ENCODE data around the gene DCUN1D2. TPM values are rescaled to one million over a fixed set of nuclear protein-coding genes. Genes with fewer than 3 reads are reported as not detected.
A peak's percentile ranks its signal among the peaks of the same experiment; 100 is the strongest.

The DCUN1D2 gene
- total RNA-seq, 1 donor from 2014 or later = 29.2 TPM

- no peak overlapping the region for H3K27ac Mint-ChIP-seq
- peaks cover 28% of the 10 kb centered on the region for H3K36me3 Mint-ChIP-seq
- no peak for DNase-seq (ENCODE audit: extremely low spot score, unreplicated experiment)
- H3K9me3 Mint-ChIP-seq = no peaks in the 10 kb centered on the region
- peaks cover 14% of the 10 kb centered on the region for H3K4me1 Mint-ChIP-seq (ENCODE audit: unreplicated experiment)
- no peak for TF ChIP-seq CTCF (conservative IDR thresholded peaks at IDR 0.05)
- no peaks in the 10 kb centered on the region for H3K27me3 Mint-ChIP-seq
- peak overlapping the region; percentile 45 for H3K4me3 Mint-ChIP-seq
These were observed 22.5 kb downstream of the DCUN1D2 start for GRCh38 chr13:113468029-113468428.

- no peaks in the 10 kb centered on the region for H3K27me3 Mint-ChIP-seq
- TF ChIP-seq CTCF (conservative IDR thresholded peaks at IDR 0.05) = no peak
- H3K4me1 Mint-ChIP-seq (ENCODE audit: unreplicated experiment) = peaks cover 14% of the 10 kb centered on the region
- H3K36me3 Mint-ChIP-seq = peaks cover 24% of the 10 kb centered on the region
- no peak overlapping the region for H3K27ac Mint-ChIP-seq
- no peak overlapping the region for H3K4me3 Mint-ChIP-seq
- DNase-seq (ENCODE audit: extremely low spot score, unreplicated experiment) = no peak
- no peaks in the 10 kb centered on the region for H3K9me3 Mint-ChIP-seq
These were observed 24.1 kb downstream of the DCUN1D2 start for GRCh38 chr13:113466383-113466782.

- Mint-ChIP-seq H3K27me3 (no peaks in the 10 kb centered on the region), H3K4me1 (ENCODE audit: unreplicated experiment) (peaks cover 14% of the 10 kb centered on the region), H3K4me3 (no peak overlapping the region), H3K9me3 (no peaks in the 10 kb centered on the region), H3K36me3 (peaks cover 19% of the 10 kb centered on the region), H3K27ac (no peak overlapping the region)
- no peak for DNase-seq (ENCODE audit: extremely low spot score, unreplicated experiment)
- TF ChIP-seq CTCF (conservative IDR thresholded peaks at IDR 0.05) = no peak
These were observed 25.2 kb downstream of the DCUN1D2 start for GRCh38 chr13:113465300-113465699.

GRCh38 chr13:113464476-113464875, 26.0 kb downstream of the DCUN1D2 start:
- no peak overlapping the region for H3K27ac Mint-ChIP-seq
- H3K36me3 Mint-ChIP-seq = peaks cover 15% of the 10 kb centered on the region

GRCh38 chr13:113461022-113461751, 29.3 kb downstream of the DCUN1D2 start:
- no peak for TF ChIP-seq CTCF (conservative IDR thresholded peaks at IDR 0.05)
- H3K27ac Mint-ChIP-seq = no peak overlapping the region
- DNase-seq (ENCODE audit: extremely low spot score, unreplicated experiment) = no peak
- H3K4me1 Mint-ChIP-seq (ENCODE audit: unreplicated experiment) = no peaks in the 10 kb centered on the region
- H3K9me3 Mint-ChIP-seq = no peaks in the 10 kb centered on the region
- no peak overlapping the region for H3K4me3 Mint-ChIP-seq
- no peaks in the 10 kb centered on the region for H3K36me3 Mint-ChIP-seq
- H3K27me3 Mint-ChIP-seq = no peaks in the 10 kb centered on the region

More at GRCh38 chr13:113464476-113464875, 26.0 kb downstream of the DCUN1D2 start:
- TF ChIP-seq CTCF (conservative IDR thresholded peaks at IDR 0.05) = no peak
- no peak for DNase-seq (ENCODE audit: extremely low spot score, unreplicated experiment)
- Mint-ChIP-seq H3K4me3 (no peak overlapping the region), H3K9me3 (no peaks in the 10 kb centered on the region), H3K4me1 (ENCODE audit: unreplicated experiment) (peaks cover 14% of the 10 kb centered on the region), H3K27me3 (no peaks in the 10 kb centered on the region)

Measured in type B pancreatic cell (in vitro differentiated cells).